HCT116 (cell line): ENCODE measurements around the gene LIPG. TPM values are rescaled to one million over a fixed set of nuclear protein-coding genes. Genes with fewer than 3 reads are reported as not detected.

Experiments
- ATAC-seq: fragments of 200-7000 bp; cut with Tn5 transposase; 2 replicates; pipeline ENCODE4 v1.9.1; 2020; ENCODE audit warnings: mild to moderate bottlenecking, moderate library complexity
- BruUV-seq: library from RNA; stranded (reverse); fragments of 400-500 nt; replicated peaks from 2 replicates; lab custom pipeline; 2021; lab: Mats Ljungman, UMichigan
- CTCF ChIA-PET: fragments of 300-600 bp; sonication (Branson Sonifier 250); formaldehyde crosslinking; loops from one replicate; lab custom pipeline; 2021; ENCODE audit warnings: antibody characterized with exemption; lab: Charles Lee
- POLR2A ChIA-PET: fragments of 300-600, 350-600 bp; sonication (Branson Sonifier 250); formaldehyde crosslinking; loops from one replicate; lab custom pipeline; 2021; ENCODE audit warnings: antibody characterized with exemption; lab: Charles Lee
- RAD21 ChIA-PET, 2 experiments: fragments of 300-600 bp; sonication (Branson Sonifier 250); formaldehyde crosslinking; loops; one replicate each; lab custom pipeline; 2023; ENCODE audit warnings: low total read pairs in 2 of 2; ENCODE audit not compliant: uncharacterized antibody in 2 of 2, unreplicated experiment in 2 of 2, low non-redundant PET in 1 of 2; lab: Charles Lee
- DNase-seq: peaks from one replicate; pipeline ENCODE4 v3.0.0-alpha.2; 2010; ENCODE audit warnings: low read depth, low spot score
- H2AFZ ChIP-seq: fragments of 200-600 bp; shearing (Covaris generic), sonication (generic); 2 replicates; pipeline ENCODE4 v1.6.1; 2017; ENCODE audit warnings: low read depth, mixed run types, mixed read lengths, antibody characterized with exemption, low read length; ENCODE audit not compliant: poor library complexity, severe bottlenecking
- H3K27ac ChIP-seq: 2 replicates; pipeline ENCODE4 v1.5.1; 2012; ENCODE audit warnings: low read depth, low read length
- H3K27me3 ChIP-seq: fragments of 200-600 bp; sonication (generic); 2 replicates; pipeline ENCODE4 v1.6.1; 2016; ENCODE audit warnings: mixed run types, low read length, mixed read lengths; ENCODE audit not compliant: insufficient read depth
- H3K36me3 ChIP-seq, 2 experiments: fragments of 200-500 bp in 1 of 2; fragments of 200-600 bp in 1 of 2; sonication (Bioruptor generic) in 1 of 2; sonication (generic) in 1 of 2; 2 replicates each; pipeline versions ENCODE4 v1.5.1 to v1.6.1; 2014 to 2016; ENCODE audit warnings: low read length in 2 of 2, inconsistent platforms in 1 of 2, mixed read lengths in 1 of 2, mixed run types in 1 of 2; ENCODE audit not compliant: insufficient read depth in 2 of 2, control insufficient read depth in 1 of 2
- H3K4me1 ChIP-seq, 2 experiments: fragments of 200-600 bp in 1 of 2; sonication (generic) in 1 of 2; 2 replicates each; pipeline versions ENCODE4 v1.5.1 to v1.6.1; 2012 to 2017; ENCODE audit warnings: low read length in 2 of 2, inconsistent platforms in 1 of 2, mild to moderate bottlenecking in 1 of 2, mixed read lengths in 1 of 2, mixed run types in 1 of 2, moderate library complexity in 1 of 2; ENCODE audit not compliant: insufficient read depth in 2 of 2, control insufficient read depth in 1 of 2
- H3K4me2 ChIP-seq: fragments of 200-600 bp; sonication (generic); 2 replicates; pipeline ENCODE4 v1.6.1; 2017; ENCODE audit warnings: mixed run types, low read length, mixed read lengths
- H3K4me3 ChIP-seq, 2 experiments: fragments of 200-600 bp in 1 of 2; sonication (generic) in 1 of 2; replicated peaks in 1 of 2; 2 replicates each; pipeline ENCODE4 v1.5.1; 2011 to 2016; ENCODE audit warnings: low read length in 2 of 2, control low read depth in 1 of 2, low read depth in 1 of 2, mild to moderate bottlenecking in 1 of 2, mixed read lengths in 1 of 2, mixed run types in 1 of 2
- H3K79me2 ChIP-seq: fragments of 200-600 bp; sonication (generic); 2 replicates; pipeline ENCODE4 v1.6.1; 2017; ENCODE audit warnings: mild to moderate bottlenecking, mixed run types, low read length, moderate library complexity, mixed read lengths; ENCODE audit not compliant: insufficient read depth
- H3K9ac ChIP-seq: fragments of 200-600 bp; sonication (generic); 2 replicates; pipeline ENCODE4 v1.6.1; 2016; ENCODE audit warnings: low read length, mixed read lengths
- H3K9me2 ChIP-seq: fragments of 200-600 bp; sonication (generic), shearing (Covaris generic); 2 replicates; pipeline ENCODE4 v1.6.1; 2017; ENCODE audit warnings: mixed run types, mild to moderate bottlenecking, moderate library complexity; ENCODE audit not compliant: insufficient read depth
- H3K9me3 ChIP-seq, 2 experiments: fragments of 200-500 bp in 1 of 2; fragments of 200-600 bp in 1 of 2; sonication (Bioruptor generic) in 1 of 2; sonication (generic) in 1 of 2; 2 replicates each; pipeline ENCODE4 v1.6.1; 2014 to 2017; ENCODE audit warnings: low read length in 2 of 2, mixed read lengths in 2 of 2, inconsistent platforms in 1 of 2, low read depth in 1 of 2, mild to moderate bottlenecking in 1 of 2, mixed run types in 1 of 2, moderate library complexity in 1 of 2; ENCODE audit not compliant: control insufficient read depth in 1 of 2, insufficient read depth in 1 of 2
- H4K20me1 ChIP-seq: fragments of 200-600 bp; sonication (generic), shearing (Covaris generic); 2 replicates; pipeline ENCODE4 v1.6.1; 2017; ENCODE audit warnings: mixed run types, mild to moderate bottlenecking, moderate library complexity; ENCODE audit not compliant: insufficient read depth
- CEBPB ChIP-seq: IDR thresholded peaks from 2 replicates; pipeline ENCODE4 v1.6.1; 2012; ENCODE audit warnings: low read depth
- CTCF ChIP-seq, 3 experiments: fragments of 200-600 bp in 1 of 3; sonication (generic) in 1 of 3; IDR thresholded peaks in 2 of 3; conservative IDR thresholded peaks in 1 of 3; 2 replicates each; pipeline ENCODE4 v1.5.1; 2012 to 2017; ENCODE audit warnings: low read depth in 2 of 3, low read length in 2 of 3, antibody characterized with exemption in 1 of 3, borderline replicate concordance in 1 of 3, control low read depth in 1 of 3, mild to moderate bottlenecking in 1 of 3, mixed read lengths in 1 of 3, mixed run types in 1 of 3, moderate library complexity in 1 of 3; ENCODE audit not compliant: insufficient read depth in 1 of 3
- EGR1 ChIP-seq: IDR thresholded peaks from 2 replicates; pipeline ENCODE4 v1.6.1; 2012; ENCODE audit warnings: low read depth
- ELF1 ChIP-seq: IDR thresholded peaks from 2 replicates; pipeline ENCODE4 v1.6.1; 2012; ENCODE audit warnings: low read depth, borderline replicate concordance
- EZH2 ChIP-seq: fragments of 200-600 bp; sonication (generic); IDR thresholded peaks from 2 replicates; pipeline ENCODE4 v1.6.1; 2017; ENCODE audit warnings: antibody characterized with exemption, mixed run types
- EZH2phosphoT487 ChIP-seq: fragments of 200-600 bp; IDR thresholded peaks from 2 replicates; pipeline ENCODE4 v1.6.1; 2018; ENCODE audit warnings: antibody characterized with exemption, borderline replicate concordance
- FOSL1 ChIP-seq: IDR thresholded peaks from 2 replicates; pipeline ENCODE4 v1.6.1; 2012; ENCODE audit warnings: low read depth
- JUND ChIP-seq: IDR thresholded peaks from 2 replicates; pipeline ENCODE4 v1.6.1; 2012
- SIN3A ChIP-seq: IDR thresholded peaks from 2 replicates; pipeline ENCODE4 v1.6.1; 2012; ENCODE audit warnings: low read depth
- SP1 ChIP-seq: IDR thresholded peaks from 2 replicates; pipeline ENCODE4 v1.6.1; 2012; ENCODE audit warnings: low read depth
- SRF ChIP-seq: IDR thresholded peaks from 2 replicates; pipeline ENCODE4 v1.6.1; 2012; ENCODE audit warnings: low read depth
- TCF7L2 ChIP-seq: IDR thresholded peaks from 2 replicates; pipeline ENCODE4 v1.7.0; 2011; ENCODE audit warnings: borderline replicate concordance, inconsistent platforms; ENCODE audit not compliant: insufficient read depth, insufficient read length; ENCODE audit errors: extremely low read depth
- YY1 ChIP-seq: IDR thresholded peaks from 2 replicates; pipeline ENCODE4 v1.6.1; 2011; ENCODE audit warnings: low read length, low read depth, moderate library complexity, mild to moderate bottlenecking; ENCODE audit not compliant: insufficient replicate concordance; ENCODE audit errors: extremely low read depth
- ZBTB33 ChIP-seq: IDR thresholded peaks from 2 replicates; pipeline ENCODE4 v1.6.1; 2011; ENCODE audit warnings: mild to moderate bottlenecking, low read length, moderate library complexity; ENCODE audit not compliant: insufficient replicate concordance; ENCODE audit errors: extremely low read depth
- ZFX ChIP-seq: fragments of 450-650 bp; IDR thresholded peaks from 2 replicates; pipeline ENCODE4 v1.6.1; 2017
- ZNF274 ChIP-seq: fragments of 200-500 bp; sonication (Bioruptor generic); IDR thresholded peaks from 2 replicates; pipeline ENCODE4 v1.6.1; 2014; ENCODE audit warnings: mild to moderate bottlenecking, low read depth, low read length, inconsistent platforms
- intact Hi-C: fragments of 100-400 bp; cut with micrococcal nuclease; formaldehyde crosslinking; loops from 2 replicates; pipeline ENCODE4 v1.10.0; 2022
- total RNA-seq: library from RNA; stranded (reverse); gene quantifications from one replicate; pipeline ENCODE4 v1.2.1, GENCODE V29; 2021; ENCODE audit not compliant: unreplicated experiment
- TF ChIP-seq, protein P1 (sequence below): IDR thresholded peaks from 2 replicates; pipeline ENCODE4 v1.6.1; 2012

Gene LIPG
- total RNA-seq, 1 experiment from 2014 or later: 2.6 TPM

GRCh38 chr18:49597157-49597931, 35.5 kb downstream of the LIPG start:
- H3K9me3 ChIP-seq: no peaks in the 10 kb centered on the region
- intact Hi-C loops: no loop called here
- no peak overlapping the region for H2AFZ ChIP-seq
- H3K36me3 ChIP-seq: no peaks in the 10 kb centered on the region
- BruUV-seq: no TSS peak
- POLR2A ChIA-PET: no interaction called here
- H3K9ac ChIP-seq: no peak overlapping the region
- CTCF ChIA-PET: no interaction called here
- no peaks in the 10 kb centered on the region for H3K4me1 ChIP-seq
- H3K4me3 ChIP-seq: no peak overlapping the region
- no peaks in the 10 kb centered on the region for H3K27me3 ChIP-seq
- TF ChIP-seq SIN3A (no peak), ZNF274 (no peak), EZH2 (no peak), ELF1 (no peak), EZH2phosphoT487 (no peak), CEBPB (no peak), TCF7L2 (no peak), CTCF (IDR thresholded peaks at IDR 0.05 in 2 of 3, conservative IDR thresholded peaks at IDR 0.05 in 1 of 3; ENCODE audit: borderline replicate concordance in 1 of 3, insufficient read depth in 1 of 3, low read depth in 2 of 3, low read length in 2 of 3) (no peak), ZFX (no peak), YY1 (no peak), FOSL1 (no peak), SP1 (no peak), EGR1 (no peak), ZBTB33 (no peak), JUND (no peak), SRF (no peak)
- TF ChIP-seq, protein P1, sequence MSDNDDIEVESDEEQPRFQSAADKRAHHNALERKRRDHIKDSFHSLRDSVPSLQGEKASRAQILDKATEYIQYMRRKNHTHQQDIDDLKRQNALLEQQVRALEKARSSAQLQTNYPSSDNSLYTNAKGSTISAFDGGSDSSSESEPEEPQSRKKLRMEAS: no peak
- H3K79me2 ChIP-seq: no peaks in the 10 kb centered on the region
- DNase-seq: no peak
- H3K27ac ChIP-seq: no peak overlapping the region
- H3K9me2 ChIP-seq: no peaks in the 10 kb centered on the region
- H4K20me1 ChIP-seq: no peaks in the 10 kb centered on the region
- H3K4me2 ChIP-seq: no peak overlapping the region
- RAD21 ChIA-PET: interaction anchor here in 1 of 2 experiments (0.6 kb wide), 1 partner anchor 14 kb away, joined by 3 read pairs; no protein-coding TSS in a partner anchor
- no peak for ATAC-seq
